Kidney (tissue), 14 donors: ENCODE measurements around the gene ZNF831. TPM values are rescaled to one million over a fixed set of nuclear protein-coding genes. Genes with fewer than 3 reads are reported as not detected.

Experiments
- DNase-seq, 5 donors: peaks; one replicate each; pipeline ENCODE4 v3.0.0-alpha.2; 2013 to 2020
- FAIRE-seq: peaks from 2 replicates; lab custom pipeline; 2012; peaks lifted over from hg19 to GRCh38; lab: Jason Lieb, UNC
- H3K27ac ChIP-seq, 2 donors: one replicate each; pipeline ENCODE4 v1.7.0; 2013; ENCODE audit warnings: low read depth in 2 of 2, low read length in 2 of 2, inconsistent platforms in 1 of 2
- H3K27me3 ChIP-seq: one replicate; pipeline ENCODE4 v1.7.1; 2013; ENCODE audit warnings: low read length, inconsistent platforms; ENCODE audit not compliant: control insufficient read depth, insufficient read depth
- H3K36me3 ChIP-seq, 3 donors: one replicate each; pipeline versions ENCODE4 v1.7.0 to v1.7.1; 2013; ENCODE audit warnings: low read length in 3 of 3, control low read depth in 1 of 3, inconsistent platforms in 1 of 3; ENCODE audit not compliant: insufficient read depth in 3 of 3, control insufficient read depth in 2 of 3
- H3K4me1 ChIP-seq, 3 donors: one replicate each; pipeline versions ENCODE4 v1.7.0 to v1.7.1; 2013; ENCODE audit warnings: low read length in 3 of 3, inconsistent platforms in 1 of 3, low read depth in 1 of 3; ENCODE audit not compliant: control insufficient read depth in 2 of 3, insufficient read depth in 2 of 3
- H3K4me3 ChIP-seq, 3 donors: one replicate each; pipeline versions ENCODE4 v1.7.0 to v1.8.1; 2013; ENCODE audit warnings: low read length in 3 of 3, control low read depth in 1 of 3, inconsistent platforms in 1 of 3
- H3K9ac ChIP-seq, 3 donors: one replicate each; pipeline versions ENCODE4 v1.7.0 to v1.7.1; 2013; ENCODE audit warnings: low read length in 3 of 3, control low read depth in 1 of 3, inconsistent platforms in 1 of 3
- H3K9me3 ChIP-seq, 3 donors: one replicate each; pipeline versions ENCODE4 v1.7.0 to v1.7.1; 2013; ENCODE audit warnings: low read length in 3 of 3, control low read depth in 1 of 3, inconsistent platforms in 1 of 3; ENCODE audit not compliant: control insufficient read depth in 2 of 3, insufficient read depth in 1 of 3
- CTCF ChIP-seq: IDR thresholded peaks from 3 replicates; pipeline ENCODE4 v1.5.1; 2012; ENCODE audit warnings: mild to moderate bottlenecking, moderate library complexity, borderline replicate concordance; ENCODE audit not compliant: insufficient read depth; ENCODE audit errors: extremely low read depth
- intact Hi-C: fragments of 100-400 bp; cut with DNase I; formaldehyde crosslinking; loops from one replicate; pipeline ENCODE4 v1.11.1; 2022
- polyA plus RNA-seq: library from polyadenylated mRNA; stranded (reverse); fragments of 350-450 nt; fragmentation: Illumina TruSeq; extraction: RNeasy Lipid Tissue Mini Kit (QIAGEN cat#74804); gene quantifications from one replicate; pipeline ENCODE4 v1.2.3, GENCODE V29; 2014; ENCODE audit warnings: low read depth, low replicate concordance; ENCODE audit not compliant: insufficient read depth
- total RNA-seq: library from RNA; stranded (reverse); fragmentation: NEBNext Ultra II Directional; extraction: Animal tissue kit (Norgen Biotek cat#: 25700); gene quantifications from one replicate; pipeline ENCODE4 v1.2.1, GENCODE V29; 2021
- donor health status: control.
- donor health status: control.
- donor health status: control.
- donor health status: control.
- donor health status: control.
- donor health status: DM: yes; HTN: yes; CAD: no.
- donor health status: Normal renal cell carcinoma (clear cell type).

The ZNF831 gene
- total and polyA plus RNA-seq, 2 donors from 2014 or later: 0.04 to 1.9 TPM

GRCh38 chr20:59139998-59140397 lies 23.6 kb upstream of the ZNF831 start:
- no peak overlapping the region for H3K4me3 ChIP-seq
- no peak overlapping the region for H3K9ac ChIP-seq
- H3K9me3 ChIP-seq: no peaks in the 10 kb centered on the region
- DNase-seq (no peak), FAIRE-seq (no peak)
- H3K36me3 ChIP-seq: no peaks in the 10 kb centered on the region
- no peaks in the 10 kb centered on the region for H3K4me1 ChIP-seq
- no peaks in the 10 kb centered on the region for H3K27me3 ChIP-seq
- no peak for TF ChIP-seq CTCF
- no peak overlapping the region for H3K27ac ChIP-seq
- intact Hi-C loops: no loop called here

GRCh38 chr20:59141818-59142581 lies 21.6 kb upstream of the ZNF831 start:
- TF ChIP-seq CTCF: no peak
- no peak overlapping the region for H3K4me3 ChIP-seq
- no peak overlapping the region for H3K9ac ChIP-seq
- peaks cover 0 to 3% (median 0%) of the 10 kb centered on the region in 3 donors for H3K4me1 ChIP-seq
- DNase-seq: peak in 3 of 5 donors; percentile 26 to 58 (median 52)
- no peaks in the 10 kb centered on the region for H3K27me3 ChIP-seq
- no peaks in the 10 kb centered on the region for H3K36me3 ChIP-seq
- intact Hi-C loops: no loop called here
- H3K9me3 ChIP-seq: no peaks in the 10 kb centered on the region
- FAIRE-seq: no peak
- no peak overlapping the region for H3K27ac ChIP-seq

GRCh38 chr20:59143326-59143725 lies 20.3 kb upstream of the ZNF831 start:
- Histone ChIP-seq H3K9me3 (no peaks in the 10 kb centered on the region), H3K4me3 (no peak overlapping the region), H3K27ac (no peak overlapping the region), H3K4me1 (peaks cover 0 to 4% (median 0%) of the 10 kb centered on the region in 3 donors), H3K9ac (no peak overlapping the region), H3K27me3 (no peaks in the 10 kb centered on the region), H3K36me3 (no peaks in the 10 kb centered on the region)
- intact Hi-C loops: no loop called here
- DNase-seq (no peak), FAIRE-seq (no peak)
- TF ChIP-seq CTCF: no peak
